GM21381 (cell line): Measurements from ENCODE around the gene SLC9B1.

Experiments
- ATAC-seq: cut with Tn5 transposase; IDR thresholded peaks from one replicate; pipeline ENCODE4 v1.9.1; 2021; ENCODE audit warnings: mild to moderate bottlenecking, moderate library complexity; ENCODE audit not compliant: unreplicated experiment

The SLC9B1 gene, protein sequence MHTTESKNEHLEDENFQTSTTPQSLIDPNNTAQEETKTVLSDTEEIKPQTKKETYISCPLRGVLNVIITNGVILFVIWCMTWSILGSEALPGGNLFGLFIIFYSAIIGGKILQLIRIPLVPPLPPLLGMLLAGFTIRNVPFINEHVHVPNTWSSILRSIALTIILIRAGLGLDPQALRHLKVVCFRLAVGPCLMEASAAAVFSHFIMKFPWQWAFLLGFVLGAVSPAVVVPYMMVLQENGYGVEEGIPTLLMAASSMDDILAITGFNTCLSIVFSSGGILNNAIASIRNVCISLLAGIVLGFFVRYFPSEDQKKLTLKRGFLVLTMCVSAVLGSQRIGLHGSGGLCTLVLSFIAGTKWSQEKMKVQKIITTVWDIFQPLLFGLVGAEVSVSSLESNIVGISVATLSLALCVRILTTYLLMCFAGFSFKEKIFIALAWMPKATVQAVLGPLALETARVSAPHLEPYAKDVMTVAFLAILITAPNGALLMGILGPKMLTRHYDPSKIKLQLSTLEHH

DNA sequence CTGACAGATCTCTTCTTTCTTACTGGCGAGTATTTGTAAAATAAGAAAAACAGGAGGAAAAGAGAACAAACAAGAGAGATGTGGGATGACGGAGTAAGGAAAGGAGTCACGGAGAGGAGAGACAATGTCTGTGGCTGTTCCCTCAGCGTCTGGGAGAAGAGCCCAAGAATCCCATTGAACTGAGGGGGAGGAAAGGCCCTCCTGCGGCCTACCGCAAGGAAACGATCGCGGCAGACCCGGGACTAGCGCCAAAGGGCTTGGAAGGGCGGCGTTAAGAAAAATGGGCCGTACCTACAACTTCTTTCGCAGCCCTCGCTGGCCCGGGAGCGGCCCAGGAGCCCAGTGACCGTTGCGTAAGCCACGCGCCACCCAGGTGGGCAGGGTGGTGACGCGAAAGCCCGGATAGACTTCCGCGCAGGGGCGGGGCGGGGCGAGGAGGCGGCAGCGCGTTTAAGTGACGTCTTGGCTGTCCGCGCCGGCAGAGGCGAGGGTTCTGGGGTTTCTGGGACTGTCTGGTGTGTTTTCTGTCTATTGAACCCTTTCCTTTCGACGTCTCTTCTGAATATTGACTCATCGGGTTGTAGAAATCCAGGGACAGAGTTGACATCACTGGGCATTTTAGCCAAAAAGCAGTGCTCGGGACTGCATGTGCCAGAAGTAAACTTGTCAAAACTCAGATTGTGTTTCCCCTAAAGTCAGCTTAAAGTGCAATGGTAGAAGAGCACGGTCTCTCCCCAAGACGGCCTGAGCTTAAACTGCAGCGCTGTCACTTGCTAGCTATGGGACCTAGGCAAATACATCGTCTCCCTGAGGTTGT is at the start of gene SLC9B1:
TSS of gene SLC9B1 (minus strand) at position 398 of the 817 bp plus-strand sequence. CDS start 27,994 bp downstream, outside the sequence.
- peak; percentile 100 for ATAC-seq

DNA sequence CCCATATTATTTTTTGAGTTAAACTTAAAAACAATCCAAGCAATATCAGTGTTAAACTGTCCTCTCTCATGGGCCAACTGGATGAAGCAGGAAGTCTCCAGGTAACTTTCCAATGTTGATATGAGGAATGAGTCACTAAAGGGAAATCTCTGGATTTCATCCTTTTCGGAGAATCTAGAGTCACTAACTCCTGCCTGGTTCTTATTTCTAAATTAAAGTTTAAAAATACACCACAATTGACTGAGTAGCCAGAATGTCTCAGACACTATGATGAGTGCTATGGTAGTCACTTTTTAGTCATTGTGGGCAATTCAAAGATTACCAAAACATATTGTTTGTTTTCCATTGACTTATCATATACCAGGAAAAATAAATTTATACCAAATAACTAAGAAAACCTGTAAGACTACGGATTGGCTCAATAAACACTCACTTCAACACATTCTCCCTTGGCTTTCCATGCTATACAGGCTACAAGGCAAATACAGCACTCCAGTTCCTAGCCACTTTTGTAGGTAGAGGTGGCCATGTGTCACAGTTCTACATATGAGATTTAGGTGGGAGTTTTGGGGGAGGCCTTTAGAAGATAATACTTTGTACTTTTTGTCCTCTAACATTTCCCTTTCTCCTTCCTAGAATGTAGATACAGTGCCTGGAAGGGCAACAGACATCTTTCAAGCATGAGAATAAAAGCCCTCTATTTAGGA is 48.5 kb upstream of the SLC9B1 start:
- no peak for ATAC-seq

DNA sequence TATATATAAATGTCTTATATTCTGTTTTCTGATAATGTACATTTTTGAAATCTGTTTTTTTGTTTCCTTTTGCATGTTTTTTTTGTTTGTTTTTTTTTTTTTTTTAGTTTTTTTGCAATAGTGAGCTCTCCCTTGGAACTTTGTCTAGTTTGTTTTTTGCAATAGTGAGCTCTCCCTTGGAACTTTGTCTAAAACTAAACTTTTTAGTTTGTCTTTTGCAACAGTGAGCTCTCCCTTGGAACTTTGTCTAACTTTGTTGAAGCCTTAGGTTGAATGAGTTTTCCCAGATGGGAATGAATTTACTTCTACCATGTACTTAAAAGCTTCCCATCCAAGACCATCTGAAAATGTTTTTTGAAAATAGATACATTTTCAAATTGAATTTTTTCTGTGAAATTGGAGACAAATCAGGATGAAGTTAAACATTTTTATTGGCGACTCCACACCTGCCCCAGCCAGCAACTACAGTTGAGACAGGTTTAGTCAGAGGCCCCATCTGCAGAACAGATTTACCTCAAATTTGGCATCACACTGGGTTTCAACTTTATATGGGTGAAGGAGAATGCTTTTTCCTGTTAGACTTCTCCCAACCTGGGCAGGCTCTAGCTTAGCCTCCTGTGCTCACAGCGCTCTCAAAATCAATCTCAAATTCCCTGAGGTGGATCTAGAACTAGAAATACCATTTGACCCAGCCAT is 41.1 kb upstream of the SLC9B1 start:
- ATAC-seq = no peak

DNA sequence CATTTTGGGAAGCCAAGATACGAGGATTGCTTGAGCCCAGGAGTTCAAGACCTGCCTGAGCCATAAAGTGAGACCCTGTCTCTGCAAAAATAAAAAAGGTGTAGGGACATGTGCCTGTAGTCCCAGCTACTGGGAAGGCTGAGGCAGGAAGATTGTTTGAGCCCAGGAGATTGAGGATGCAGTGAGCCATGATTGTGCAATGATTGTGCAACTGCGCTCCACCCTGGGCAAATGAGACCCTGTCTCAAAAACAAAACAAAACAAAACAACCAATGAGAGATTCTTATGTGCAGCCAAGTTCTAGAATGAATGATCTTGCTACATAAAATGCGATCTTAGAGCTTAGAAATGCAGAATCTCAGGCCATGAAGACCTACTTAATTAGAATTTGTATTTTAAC is 34.5 kb upstream of the SLC9B1 start:
- no peak for ATAC-seq

DNA sequence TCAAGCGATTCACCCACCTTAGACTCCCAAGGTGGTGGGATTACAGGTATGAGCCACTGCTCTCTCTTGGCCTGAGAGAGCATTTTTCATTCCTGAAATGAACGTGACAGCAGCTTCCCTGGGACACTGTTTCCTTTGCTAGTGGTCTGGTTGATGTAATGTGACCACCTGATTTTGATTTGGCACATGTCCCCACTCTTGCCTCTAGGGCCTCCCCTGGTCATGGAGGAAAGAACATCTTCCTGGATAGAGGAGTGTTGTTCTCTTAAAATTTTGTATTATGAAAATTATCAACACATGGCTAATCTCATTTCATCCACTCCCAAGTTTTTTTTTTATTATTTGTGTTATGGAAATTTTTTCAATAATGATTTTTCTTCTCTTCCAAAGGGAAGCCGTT is 33.3 kb upstream of the SLC9B1 start:
- no peak for ATAC-seq

DNA sequence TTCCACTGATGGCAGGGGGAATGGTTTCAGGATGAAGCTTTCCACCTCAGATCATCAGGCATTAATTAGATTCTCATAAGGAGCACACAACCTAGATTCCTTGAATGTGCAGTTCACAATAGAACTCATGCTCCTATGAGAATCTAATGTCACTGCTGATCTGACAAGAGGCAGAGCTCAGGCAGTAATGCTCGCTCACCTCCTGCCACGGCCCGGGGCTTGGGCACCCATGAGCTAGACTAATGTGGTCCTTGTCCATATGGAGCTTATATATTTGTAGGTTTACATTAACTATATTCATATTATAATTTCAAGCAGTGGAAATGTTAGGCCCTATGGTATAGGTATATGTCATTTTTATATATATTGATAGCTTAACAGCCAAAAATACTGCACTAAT is 32.6 kb upstream of the SLC9B1 start:
- no peak for ATAC-seq

DNA sequence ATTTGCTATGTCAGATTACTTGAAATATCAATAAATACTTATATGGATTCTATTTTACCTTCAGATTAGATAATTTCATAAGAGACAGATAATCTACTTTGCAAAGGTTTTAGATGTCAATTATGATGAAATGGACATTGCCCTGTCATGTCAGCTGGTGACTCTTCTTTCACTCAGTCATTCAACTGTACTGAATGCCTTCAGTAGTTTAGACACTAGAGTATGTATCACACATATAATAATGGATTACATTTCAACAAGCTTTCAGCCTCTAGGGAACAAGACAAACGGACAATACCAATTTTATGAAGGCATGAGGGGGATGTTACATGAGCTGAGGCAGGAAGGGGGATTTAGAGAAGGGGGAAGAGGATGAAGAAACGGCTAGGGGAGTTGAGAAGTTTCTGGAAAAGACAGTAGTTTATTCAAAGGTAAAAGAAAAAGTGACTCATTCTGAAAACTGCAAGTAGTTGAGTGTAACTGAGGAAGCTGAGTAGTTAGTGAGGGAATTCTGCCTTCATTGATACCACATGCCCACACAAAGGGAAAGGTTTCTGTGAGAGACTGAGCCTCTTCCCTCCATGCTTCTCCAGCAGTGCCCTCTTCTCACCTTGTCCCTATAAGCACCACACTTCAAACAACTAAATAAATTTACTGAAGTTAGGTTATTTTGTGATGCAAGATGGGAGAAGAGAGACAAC is 31.4 kb upstream of the SLC9B1 start:
- no peak for ATAC-seq

DNA sequence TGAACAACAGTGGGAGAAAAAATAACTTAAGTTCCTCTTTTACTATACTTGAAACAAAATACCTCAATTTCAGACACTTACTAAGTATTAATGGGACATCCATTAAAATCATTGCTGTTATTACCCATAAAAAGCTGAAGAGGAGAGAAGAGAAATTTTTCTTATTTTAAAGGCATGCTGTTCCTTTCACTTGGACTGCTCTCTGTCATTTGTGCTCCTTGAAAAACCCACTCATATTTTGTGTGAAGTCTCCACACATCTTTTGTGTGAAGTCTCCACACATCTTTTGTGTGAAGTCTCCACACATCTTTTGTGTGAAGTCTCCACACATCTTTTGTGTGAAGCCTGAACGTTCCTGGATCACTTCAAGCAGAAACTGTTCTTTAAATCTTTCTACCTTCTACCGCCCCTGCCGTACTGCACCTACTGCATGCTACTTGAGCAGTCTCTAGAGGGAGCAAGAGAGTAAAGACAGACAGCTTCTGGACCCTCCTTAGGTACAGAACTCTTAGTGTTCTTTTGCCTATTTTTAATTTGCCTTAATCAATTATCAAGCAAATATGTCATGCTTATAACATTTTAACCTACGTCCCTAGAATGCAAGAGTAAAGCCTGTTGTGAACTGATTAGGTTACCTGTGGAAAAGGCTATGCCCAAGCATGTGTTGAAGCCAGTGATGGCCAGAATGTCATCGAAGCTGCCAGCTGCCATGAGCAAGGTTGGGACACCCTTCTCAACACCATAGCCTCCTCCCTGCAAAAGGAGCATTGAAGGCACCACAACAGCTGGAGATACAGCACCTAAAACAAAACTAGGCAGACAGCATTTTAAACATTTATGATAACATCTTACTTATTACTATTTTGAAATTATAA is 27.1 kb upstream of the SLC9B1 start:
- ATAC-seq = peak; percentile 92

DNA sequence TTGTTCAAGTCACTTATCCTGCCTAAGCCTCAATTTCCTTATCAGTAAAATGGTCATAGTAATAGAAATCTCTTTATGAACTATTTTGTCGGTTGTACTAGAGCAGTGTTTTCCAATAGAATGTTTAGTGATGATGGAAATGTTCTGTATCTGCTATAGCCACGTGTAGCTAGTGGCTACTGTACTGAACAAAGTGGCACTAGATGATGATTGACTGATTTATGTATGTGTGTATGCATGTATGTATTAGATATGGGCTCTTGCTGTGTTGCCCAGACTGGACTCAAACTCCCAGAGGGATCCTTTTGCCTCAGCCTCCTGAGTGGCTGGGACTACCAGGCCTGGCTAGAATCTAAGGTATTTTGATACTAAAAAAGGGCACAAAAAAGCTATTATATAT is 24.7 kb upstream of the SLC9B1 start:
- ATAC-seq = no peak

DNA sequence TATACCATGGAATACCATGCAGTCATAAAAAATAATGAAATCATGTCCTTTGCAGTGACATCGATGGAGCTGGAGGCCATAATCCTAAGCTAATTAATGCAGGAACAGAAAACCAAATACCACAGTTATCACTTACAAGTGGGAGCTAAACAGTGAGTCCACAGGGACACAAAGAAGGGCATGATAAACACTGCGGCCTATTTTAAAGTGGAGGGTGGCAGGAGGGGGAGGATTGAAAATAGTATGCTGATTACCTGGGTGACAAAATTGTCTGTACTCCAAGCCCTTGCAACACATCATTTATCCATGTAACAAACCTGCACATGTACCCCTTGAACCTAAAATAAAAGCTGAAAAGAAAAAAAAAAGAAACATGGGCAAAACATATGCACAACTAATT is 16.7 kb upstream of the SLC9B1 start:
- no peak for ATAC-seq

DNA sequence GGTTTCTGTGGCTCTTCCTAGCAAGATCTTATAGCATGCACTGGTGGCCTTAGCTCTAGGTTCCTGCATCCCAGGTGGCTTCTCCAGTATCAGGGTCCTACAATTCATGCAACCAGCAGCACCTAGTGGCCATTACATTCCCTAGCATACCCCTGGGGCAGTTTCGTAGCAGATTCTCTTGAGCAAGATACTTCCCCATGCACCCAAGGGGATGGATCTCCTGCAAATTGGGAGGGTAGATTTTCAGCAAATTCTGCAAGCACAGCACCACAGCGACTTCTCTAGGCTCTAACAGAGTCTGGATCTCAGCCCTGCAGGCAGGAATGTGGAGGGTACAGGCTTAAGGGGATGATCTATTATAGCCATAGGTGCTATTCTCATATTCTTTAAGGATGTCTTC is 13.1 kb upstream of the SLC9B1 start:
- peak; percentile 71 for ATAC-seq

DNA sequence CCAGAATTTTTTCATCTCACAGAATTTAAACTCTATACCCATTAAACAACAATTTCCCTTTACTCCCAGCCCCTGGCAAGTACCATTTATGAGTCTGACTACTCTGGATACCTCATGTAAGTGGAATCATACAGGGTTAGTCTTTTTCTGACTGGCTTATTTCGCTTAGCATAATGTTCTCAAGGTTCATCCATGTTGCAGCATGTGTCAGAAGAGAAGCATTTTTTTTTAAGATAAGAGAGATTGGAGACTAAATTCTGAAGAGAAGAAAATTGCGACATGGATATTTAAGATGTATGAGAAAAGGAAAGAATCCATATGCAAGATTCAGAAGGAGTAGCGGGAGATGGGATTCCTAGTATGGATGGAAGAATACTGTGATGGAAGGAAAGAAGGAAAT is 11.3 kb upstream of the SLC9B1 start:
- no peak for ATAC-seq

DNA sequence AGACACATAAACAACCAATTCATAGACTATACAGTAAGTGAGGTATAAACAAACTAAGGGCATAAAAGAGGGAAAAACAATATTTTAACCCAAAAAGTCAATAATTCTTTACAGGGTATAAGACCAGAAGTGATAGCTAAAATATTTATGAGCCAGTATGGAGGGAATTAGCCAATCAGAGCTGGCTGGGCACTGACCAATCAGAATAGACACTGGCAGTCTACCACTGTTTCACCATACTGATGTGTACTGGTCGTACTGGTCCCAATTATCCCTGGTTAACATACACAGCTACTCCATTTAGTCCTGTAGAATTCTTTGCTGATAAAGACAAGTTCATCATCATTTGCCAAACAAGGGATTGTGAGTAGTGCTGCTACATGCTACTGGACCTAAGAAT is 9.8 kb upstream of the SLC9B1 start:
- no peak for ATAC-seq

DNA sequence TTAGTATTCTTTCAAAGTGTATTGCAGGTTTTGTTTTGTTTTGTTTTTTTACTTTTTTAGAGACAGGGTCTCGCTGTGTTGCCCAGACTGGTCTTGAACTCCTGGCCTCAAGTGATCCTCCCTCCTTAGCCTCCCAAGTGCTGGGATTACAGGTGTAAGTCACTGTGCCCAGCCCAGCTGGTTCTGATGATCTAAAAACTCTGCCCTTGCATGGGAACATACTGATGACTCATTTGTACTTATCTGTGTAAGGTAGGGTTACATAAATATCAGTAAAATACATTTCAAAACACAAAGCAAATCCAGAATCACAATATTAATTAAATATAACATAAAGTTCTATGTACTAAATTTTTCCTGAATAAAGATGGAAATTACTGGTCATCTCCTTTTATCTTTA is 7.4 kb upstream of the SLC9B1 start:
- ATAC-seq = no peak

DNA sequence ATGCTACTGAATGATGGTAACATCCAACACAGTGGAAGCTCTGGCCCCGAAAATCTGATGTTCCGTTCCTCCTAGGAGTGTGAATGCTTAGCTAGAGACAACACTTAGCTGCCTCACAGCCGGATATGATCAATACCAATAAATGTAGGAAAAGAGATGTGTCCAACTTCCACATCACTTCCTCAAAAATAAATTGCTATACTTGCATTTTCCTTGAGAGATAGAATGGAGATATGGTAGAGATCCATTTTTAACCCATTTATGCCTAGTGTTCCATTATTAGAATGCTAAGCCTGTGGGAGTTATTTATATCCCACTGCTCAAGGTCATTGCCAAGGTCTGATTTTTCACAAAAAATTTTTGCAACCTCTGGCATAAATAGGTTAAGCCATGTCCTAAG is 5.5 kb upstream of the SLC9B1 start:
- ATAC-seq = no peak

DNA sequence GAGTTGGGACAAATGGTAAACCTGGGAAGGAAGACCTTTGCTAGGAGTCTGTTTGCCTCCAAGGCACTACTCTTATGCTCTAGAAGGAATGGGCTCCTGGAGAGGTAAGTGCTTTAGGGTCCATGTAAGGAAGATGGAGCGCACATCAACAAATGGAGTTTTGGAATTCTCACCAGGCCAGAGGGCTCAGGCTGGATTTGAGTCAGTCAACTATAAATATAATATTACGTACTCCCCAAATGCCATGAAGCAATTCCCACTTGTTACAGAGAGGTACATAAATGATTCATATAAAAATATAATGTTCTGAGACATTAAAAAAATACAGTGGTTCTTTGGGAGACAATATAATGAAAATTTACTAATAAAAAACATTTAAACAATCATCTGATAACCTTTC is 1.6 kb upstream of the SLC9B1 start:
- ATAC-seq = no peak

DNA sequence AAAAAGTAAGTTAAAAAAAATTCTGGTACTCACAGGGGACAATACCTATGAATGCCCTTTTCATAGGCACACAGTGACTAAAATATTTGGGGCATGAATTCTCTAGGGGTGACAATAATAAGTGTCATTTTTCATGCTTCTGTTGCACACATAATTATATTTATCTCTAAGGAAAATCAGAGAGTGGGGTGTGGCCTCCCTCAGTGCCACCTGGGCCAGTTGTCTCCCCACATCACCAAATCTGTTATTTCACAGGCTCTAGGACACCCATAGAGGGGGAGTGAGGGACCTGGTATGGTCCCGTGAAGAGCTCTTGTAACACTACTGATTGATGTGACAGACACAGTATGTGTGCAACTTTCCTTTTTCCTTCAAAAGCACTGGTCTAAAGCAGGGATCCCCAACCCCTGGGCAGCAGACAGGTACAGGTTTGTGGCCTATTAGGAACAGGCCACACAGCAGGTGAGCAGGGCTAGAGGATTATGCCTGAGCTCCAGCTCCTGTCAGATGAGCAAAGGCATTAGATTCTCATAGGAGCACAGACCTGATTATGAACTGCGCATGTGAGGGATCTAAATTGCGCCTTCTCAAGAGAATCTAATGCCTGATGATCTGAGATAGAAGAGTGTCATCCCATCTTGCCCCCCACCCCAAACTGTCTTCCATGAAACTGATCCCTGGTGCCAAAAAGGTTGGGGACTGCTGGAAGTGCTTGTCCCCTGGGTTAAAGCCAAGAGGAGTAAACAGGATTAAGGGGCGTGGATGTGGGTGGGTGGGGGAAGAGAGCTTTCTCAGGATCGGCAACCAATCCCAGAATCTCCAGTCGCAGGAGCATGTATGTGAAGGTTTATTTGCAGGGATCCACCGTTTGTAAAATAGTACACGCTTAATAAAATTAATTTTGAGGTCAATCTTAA is 856 bp downstream of the SLC9B1 start:
- ATAC-seq = no peak

DNA sequence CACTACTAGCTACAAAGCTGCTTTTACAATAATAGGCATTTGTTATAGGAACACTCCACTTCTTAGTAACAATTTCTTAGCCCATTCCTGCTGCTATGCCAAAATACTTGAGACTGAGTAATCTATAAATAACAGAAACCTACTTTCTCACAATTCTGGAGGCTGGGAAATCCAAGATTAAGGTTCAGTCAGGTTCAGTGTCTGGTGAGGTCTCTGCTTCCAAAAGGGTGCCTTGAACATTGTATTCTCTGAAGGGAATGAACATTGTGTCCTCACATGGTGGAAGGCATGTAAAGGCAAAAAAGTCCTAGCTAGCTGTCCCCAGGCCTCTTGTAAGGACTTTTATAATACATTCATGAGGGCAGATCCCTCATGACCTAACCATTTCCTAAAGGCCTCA is 7.0 kb downstream of the SLC9B1 start:
- no peak for ATAC-seq
